GM12864 (cell line): ENCODE results near the gene ELAVL4.

Source experiments
- DNase-seq: peaks from one replicate; pipeline ENCODE4 v3.0.0-alpha.2; 2011; ENCODE audit warnings: low read depth
- H3K4me3 ChIP-seq: 2 replicates; pipeline ENCODE4 v1.5.1; 2011; ENCODE audit warnings: mild to moderate bottlenecking, low read depth, low read length, control low read depth
- CTCF ChIP-seq: IDR thresholded peaks from 2 replicates; pipeline ENCODE4 v1.5.1; 2011; ENCODE audit warnings: low read depth, mild to moderate bottlenecking, moderate library complexity, low read length, control low read depth, inconsistent platforms; ENCODE audit errors: missing control alignments

ELAVL4 gene

GRCh38 chr1:50139339-50140181 is 30.8 kb downstream of the ELAVL4 start:
- TF ChIP-seq CTCF: no peak
- no peak for DNase-seq
- no peak overlapping the region for H3K4me3 ChIP-seq

DNA sequence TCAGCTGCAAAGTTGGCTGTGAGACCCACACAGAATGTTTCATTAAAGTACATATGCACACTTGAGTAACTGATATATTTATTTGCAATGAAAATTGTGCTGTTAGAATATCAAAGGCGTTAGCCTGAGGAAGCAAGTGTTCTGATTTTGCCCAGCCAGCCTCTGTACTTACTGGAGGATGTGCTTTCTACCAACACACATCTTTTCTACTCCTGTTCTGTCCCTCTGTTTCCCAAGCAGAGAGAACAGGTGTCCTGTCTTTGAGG is 31.4 kb downstream of the ELAVL4 start:
- no peak overlapping the region for H3K4me3 ChIP-seq
- DNase-seq: no peak
- no peak for TF ChIP-seq CTCF

- DNase-seq: no peak
- no peak overlapping the region for H3K4me3 ChIP-seq
- TF ChIP-seq CTCF: no peak
Observed at GRCh38 chr1:50147191-50147850, 38.6 kb downstream of the ELAVL4 start.

DNA sequence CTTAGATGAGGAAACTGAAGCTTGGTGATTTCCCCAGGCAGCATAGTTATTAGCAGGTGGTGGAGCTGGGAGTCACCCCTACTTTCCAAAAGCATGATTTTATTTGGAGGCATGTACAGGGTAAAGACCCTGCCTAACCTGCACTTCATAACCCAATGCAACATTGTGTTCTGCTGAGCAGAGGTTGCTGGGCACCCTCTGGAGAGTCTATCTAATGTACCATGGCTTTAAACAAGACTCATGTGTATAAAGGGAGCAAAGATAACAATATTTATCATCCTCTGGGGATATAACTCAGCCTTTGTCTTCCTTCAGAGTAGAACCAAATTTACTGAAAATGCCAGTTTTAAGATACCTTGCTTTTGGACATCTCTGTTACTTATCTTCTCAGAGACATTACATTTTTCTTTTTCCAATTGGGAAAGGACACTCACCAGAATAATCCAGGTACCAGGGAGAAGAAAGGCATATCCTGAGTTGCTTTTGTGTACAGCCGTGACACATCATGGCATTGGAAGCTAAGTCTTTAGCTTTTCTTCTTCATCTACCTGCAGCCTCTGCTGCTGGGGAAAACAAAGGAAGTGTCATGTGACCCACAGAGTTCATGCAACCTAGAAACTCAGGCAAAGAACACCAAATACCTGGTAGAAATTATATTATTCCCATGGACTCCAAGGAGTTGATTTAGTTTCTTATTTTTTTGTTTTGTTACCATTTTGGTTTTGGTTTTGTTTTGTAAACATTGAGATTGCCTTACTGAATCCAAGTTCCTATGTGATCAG is 39.6 kb downstream of the ELAVL4 start:
- TF ChIP-seq CTCF: no peak

DNA sequence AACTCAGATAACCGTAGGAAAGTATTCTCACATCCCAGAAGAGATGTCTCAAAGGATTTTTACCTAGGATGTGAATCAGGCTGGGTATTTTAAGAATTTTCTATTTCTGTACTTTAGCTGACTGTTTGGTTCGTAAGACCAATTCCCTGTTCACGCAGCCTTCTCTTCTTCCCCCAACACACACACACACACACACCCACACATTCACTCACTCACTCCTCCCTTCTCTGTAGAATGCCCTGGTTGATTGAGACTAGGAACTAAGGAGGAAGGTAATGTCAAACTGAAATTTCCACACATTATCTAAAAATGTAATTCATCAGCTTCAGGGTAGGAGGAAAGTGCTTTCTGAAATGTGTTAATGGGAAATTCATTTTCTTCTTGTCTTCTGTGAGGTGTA is 43.5 kb downstream of the ELAVL4 start:
- DNase-seq: no peak
- H3K4me3 ChIP-seq: no peak overlapping the region
- TF ChIP-seq CTCF: no peak

More for the DNA sequence above, 39.6 kb downstream of the ELAVL4 start:
- H3K4me3 ChIP-seq: no peak overlapping the region
- no peak for DNase-seq

DNA sequence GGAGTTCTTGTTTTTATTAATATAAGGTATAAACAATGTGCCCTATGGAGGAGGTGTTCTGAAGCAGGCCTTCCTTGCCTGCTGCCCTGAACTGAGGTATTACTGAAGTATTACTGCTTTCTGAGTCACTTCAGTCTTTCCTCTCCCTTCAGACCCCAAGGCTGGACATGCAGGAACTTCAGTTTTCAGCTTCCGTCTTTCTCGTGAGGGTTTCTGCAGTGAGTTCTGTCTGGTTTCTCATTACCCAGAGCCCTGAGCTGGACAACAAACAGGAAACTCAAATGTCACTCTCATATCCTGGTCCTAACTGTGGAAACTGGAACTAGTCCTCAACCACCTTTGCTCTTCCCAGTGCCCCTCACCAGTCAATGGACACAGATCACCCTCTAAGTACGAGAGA is 46.8 kb downstream of the ELAVL4 start:
- no peak for TF ChIP-seq CTCF
- no peak for DNase-seq

More for the DNA sequence above, 46.8 kb downstream of the ELAVL4 start:
- H3K4me3 ChIP-seq: no peak overlapping the region
